GM18526 (cell line): ENCODE results near the gene SLC30A7.

Experiments
- POLR2A ChIP-seq: IDR thresholded peaks from 3 replicates; pipeline ENCODE4 v1.6.1; 2011; ENCODE audit not compliant: insufficient read length; ENCODE audit errors: extremely low read depth

SLC30A7 gene

DNA sequence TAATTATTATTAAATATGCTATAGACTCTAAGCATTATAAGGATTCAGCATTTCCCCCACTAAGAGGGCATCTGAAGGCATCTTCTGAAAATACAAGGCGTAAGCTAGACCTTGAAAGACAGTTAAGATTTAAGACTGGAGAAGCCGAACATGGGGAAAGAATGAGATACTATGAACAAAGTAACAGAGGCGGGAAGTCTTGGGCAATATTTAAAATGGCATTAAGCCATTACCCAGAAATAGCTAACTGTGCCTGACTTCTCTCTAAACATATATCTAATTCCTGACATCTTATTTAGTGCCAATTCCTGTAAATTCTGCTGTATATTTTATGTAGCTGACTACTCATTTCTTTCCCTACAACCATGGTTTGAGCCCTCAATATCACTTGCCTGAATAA is 108.8 kb downstream of the SLC30A7 start:
- TF ChIP-seq POLR2A: no peak

GRCh38 chr1:101005183-101005582 is 109.3 kb downstream of the SLC30A7 start:
- TF ChIP-seq POLR2A: no peak

DNA sequence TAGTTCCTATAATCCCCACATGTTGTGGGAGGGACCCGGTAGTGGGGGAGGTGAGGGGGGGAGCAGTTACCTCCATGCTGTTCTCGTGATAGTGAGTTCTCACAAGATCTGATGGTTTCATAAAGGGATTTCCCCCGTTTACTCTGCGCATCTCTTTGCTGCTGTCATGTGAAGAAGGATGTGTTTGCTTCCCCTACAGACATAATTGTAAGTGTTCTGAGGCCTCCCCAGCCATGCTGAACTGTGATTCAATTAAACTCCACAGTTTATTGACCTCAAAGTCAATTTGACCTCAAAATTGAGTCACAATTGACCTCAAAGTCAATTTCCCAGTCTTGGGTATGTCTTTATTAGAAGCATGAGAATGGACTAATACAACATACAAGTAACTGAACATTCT is 110.0 kb downstream of the SLC30A7 start:
- no peak for TF ChIP-seq POLR2A

DNA sequence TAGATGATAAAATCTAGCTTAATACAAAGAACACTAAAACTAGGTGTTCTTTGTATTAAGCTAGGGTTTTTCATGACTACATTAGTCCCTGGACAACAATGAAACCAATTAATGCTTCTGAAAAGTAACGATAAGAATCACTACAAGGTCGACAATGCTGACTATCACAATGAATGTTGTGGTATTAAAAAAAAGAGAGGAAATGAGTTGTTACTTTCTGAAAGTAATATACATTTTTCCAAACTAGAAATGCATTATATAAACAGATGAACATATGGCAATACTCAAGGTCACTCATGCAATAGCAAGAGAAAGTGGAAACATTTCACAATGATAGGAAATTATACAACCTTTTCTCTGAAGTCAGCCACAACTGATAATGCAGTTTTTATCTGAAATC is 110.7 kb downstream of the SLC30A7 start:
- no peak for TF ChIP-seq POLR2A

DNA sequence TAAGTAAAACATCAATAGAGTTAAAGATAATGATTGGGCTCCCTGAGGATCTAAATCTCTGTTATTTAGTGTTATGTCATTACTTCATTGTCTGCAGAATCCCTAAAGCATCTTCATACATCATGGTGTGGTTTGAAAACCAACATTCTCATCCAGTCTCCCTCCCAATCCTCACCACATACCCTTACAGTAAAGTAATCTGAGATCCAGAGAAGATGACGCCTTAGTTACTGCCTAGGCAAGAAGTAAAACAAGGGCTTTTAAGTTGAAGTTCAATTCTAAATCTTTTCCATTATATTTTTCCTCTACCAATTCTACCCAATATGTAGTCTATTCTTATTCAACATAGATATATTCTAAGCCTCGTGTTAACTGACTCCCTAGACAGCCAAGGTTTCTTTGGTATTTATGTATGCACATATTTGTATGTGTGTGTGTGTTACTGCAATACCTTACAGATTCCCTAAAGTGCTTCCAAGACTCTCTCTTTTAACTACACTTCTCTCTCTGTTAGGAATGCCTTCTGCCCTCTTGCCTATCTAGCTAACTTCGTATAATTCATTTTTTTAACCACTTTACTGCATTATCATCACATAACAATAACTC is 112.4 kb downstream of the SLC30A7 start:
- no peak for TF ChIP-seq POLR2A

- TF ChIP-seq POLR2A: no peak
Measured at GRCh38 chr1:101013776-101014175, 117.9 kb downstream of the SLC30A7 start.

- TF ChIP-seq POLR2A: no peak
Measured at GRCh38 chr1:101017448-101017847, 121.6 kb downstream of the SLC30A7 start.

GRCh38 chr1:101022294-101022693 is 126.4 kb downstream of the SLC30A7 start:
- TF ChIP-seq POLR2A: no peak

GRCh38 chr1:101025283-101025656 is 129.4 kb downstream of the SLC30A7 start:
- TF ChIP-seq POLR2A: no peak

DNA sequence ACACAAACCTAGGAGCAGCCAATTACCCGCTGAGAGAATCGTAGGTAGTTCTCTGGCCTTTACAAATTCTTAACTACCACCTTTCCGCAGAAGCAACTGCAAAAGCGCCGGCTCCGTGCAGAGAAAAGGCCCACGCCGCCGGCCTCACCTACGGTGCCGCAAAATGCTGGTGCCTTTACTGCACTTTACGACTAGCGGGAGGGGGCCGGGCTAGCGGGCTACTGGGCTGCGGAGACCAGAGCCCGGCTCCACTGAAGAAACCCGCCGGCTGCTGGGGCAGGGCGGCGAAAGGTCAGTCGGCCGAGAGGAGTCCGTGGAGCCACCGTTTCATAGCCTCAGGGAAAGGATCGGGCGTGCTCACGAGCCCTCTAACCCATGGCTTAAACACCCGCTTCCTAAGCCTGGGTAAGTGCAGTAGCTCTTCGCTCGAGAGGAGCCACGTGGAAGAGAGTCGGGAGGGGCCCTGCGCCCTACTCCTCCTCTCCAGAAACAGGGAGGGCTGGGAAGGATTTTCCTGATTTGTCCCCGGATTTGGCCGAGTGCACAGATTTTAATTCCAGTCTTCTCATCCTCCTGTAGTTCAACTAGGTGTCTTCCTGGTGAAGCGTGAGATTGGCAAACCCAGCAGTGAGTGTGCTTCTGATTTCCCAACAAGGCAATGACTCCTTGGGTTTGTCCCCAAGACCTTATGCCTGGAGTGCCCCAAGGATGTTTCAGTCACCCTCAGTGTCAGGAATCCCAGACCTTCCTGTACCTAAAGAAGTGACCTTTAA is 130.0 kb downstream of the SLC30A7 start, which contains the start of gene DPH5:
Gene DPH5, minus strand, starts transcription at position 128 of the 773 bp plus-strand sequence. CDS start 341 bp downstream, outside the sequence.
- peak; percentile 95 for TF ChIP-seq POLR2A

DNA sequence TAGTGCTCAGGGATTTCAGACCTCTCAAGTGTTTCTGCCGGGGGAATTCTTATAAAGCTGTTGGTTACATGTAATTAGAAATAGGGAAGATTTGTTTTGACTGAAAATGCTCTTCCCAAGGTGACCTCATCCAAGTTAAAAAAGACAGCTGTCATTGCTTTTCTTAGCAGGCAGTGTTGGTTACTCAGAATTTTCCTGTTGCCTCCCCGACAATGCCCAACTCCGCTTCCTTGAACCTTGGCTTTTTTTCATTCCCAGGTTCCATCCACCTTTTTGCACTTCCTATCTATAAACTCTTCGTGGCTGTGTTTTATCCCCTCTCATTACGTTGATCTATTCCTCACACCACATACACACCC is 130.5 kb downstream of the SLC30A7 start:
- no peak for TF ChIP-seq POLR2A

- TF ChIP-seq POLR2A: no peak
Measured at GRCh38 chr1:101027194-101027772, 131.4 kb downstream of the SLC30A7 start.

GRCh38 chr1:101028466-101028865 is 132.6 kb downstream of the SLC30A7 start:
- TF ChIP-seq POLR2A: no peak

DNA sequence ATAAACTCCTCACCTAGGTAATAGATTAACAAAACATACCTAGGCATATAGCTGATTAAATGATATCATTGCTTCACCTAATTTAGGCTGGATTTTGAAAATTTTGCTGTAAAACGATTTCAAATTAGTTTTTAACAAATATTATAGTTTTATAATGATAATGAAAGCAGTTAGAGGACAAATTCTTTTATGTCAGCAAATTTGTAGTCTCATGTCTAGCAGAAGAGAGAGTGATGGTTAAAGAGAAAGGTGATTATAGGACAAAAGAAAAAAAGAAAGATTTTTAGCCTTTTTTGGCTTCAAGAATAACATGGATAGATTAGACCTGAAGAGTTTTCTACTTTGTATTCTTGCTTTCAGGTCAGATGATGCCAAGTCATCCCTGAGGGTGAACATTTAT is 133.3 kb downstream of the SLC30A7 start:
- no peak for TF ChIP-seq POLR2A

DNA sequence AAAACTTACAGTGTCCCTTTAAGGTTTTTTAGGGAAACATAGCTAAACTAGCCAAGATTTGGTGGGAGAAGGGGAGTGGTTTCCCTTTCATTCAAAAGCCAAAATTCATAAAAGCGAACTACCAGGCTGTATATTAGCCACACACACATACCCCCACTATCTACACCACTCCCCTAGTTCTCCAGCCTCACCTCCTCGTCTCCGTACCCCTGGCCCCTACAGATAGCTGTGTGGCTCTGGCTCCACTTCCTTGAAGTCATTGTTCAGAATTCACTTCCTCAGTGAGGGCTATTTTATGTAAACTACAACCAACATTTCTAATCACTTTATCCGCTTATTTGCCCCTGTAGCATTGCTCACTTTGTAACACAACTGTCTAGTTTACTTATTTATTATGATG is 135.0 kb downstream of the SLC30A7 start:
- no peak for TF ChIP-seq POLR2A
